Measurements from ENCODE around the gene RHOB.

- TF ChIP-seq CTCF (IDR thresholded peaks at IDR 0.05) (no peak), POLR2A (IDR thresholded peaks at IDR 0.05) (no peak)
Observed at GRCh38 chr2:20416723-20417122, 30.2 kb upstream of the RHOB start.

All from body of pancreas (tissue), 4 donors.